GM23338 (cell line): ENCODE data around the gene NUDT16. TPM values are rescaled to one million over a fixed set of nuclear protein-coding genes. Genes with fewer than 3 reads are reported as not detected.

ENCODE experiments used
- ATAC-seq: fragments of 200-7000 bp; cut with Tn5 transposase; 3 replicates; pipeline ENCODE4 v1.9.1; 2020
- DNase-seq: peaks from one replicate; pipeline ENCODE4 v3.0.0-alpha.2; 2015; ENCODE audit warnings: low spot score
- H2AFZ ChIP-seq: fragments of 200-600 bp; sonication (generic); 2 replicates; pipeline ENCODE4 v1.8.0; 2016; ENCODE audit warnings: antibody characterized with exemption, mild to moderate bottlenecking, moderate library complexity
- H3F3A ChIP-seq: fragments of 200-600 bp; sonication (generic); replicated peaks from 2 replicates; pipeline ENCODE4 v1.8.0; 2017; ENCODE audit warnings: antibody characterized with exemption, mixed run types, low read depth
- H3K27ac ChIP-seq: fragments of 200-600 bp; sonication (generic); 2 replicates; pipeline ENCODE4 v1.6.1; 2016; ENCODE audit warnings: low read depth
- H3K27me3 ChIP-seq: fragments of 200-600 bp; sonication (generic); 2 replicates; pipeline ENCODE4 v1.8.0; 2016; ENCODE audit warnings: mild to moderate bottlenecking, mixed run types, moderate library complexity; ENCODE audit not compliant: insufficient read depth
- H3K36me3 ChIP-seq: fragments of 200-600 bp; sonication (generic); 2 replicates; pipeline ENCODE4 v1.8.0; 2016; ENCODE audit warnings: mild to moderate bottlenecking; ENCODE audit not compliant: insufficient read depth
- H3K4me1 ChIP-seq: fragments of 200-600 bp; sonication (generic); 2 replicates; pipeline ENCODE4 v1.8.0; 2016; ENCODE audit warnings: mild to moderate bottlenecking, moderate library complexity; ENCODE audit not compliant: insufficient read depth
- H3K4me2 ChIP-seq: fragments of 200-600 bp; sonication (generic); 2 replicates; pipeline ENCODE4 v1.7.1; 2017; ENCODE audit warnings: mixed run types
- H3K4me3 ChIP-seq: fragments of 200-600 bp; sonication (generic); 2 replicates; pipeline ENCODE4 v1.6.1; 2016; ENCODE audit warnings: mixed run types
- H3K79me2 ChIP-seq: fragments of 200-600 bp; sonication (generic); replicated peaks from 2 replicates; pipeline ENCODE4 v1.8.0; 2017; ENCODE audit warnings: mild to moderate bottlenecking; ENCODE audit not compliant: insufficient read depth
- H3K9me2 ChIP-seq: fragments of 200-600 bp; sonication (generic); 2 replicates; pipeline ENCODE4 v1.8.0; 2017; ENCODE audit not compliant: insufficient read depth
- H4K20me1 ChIP-seq: fragments of 200-600 bp; sonication (generic); replicated peaks from 2 replicates; pipeline ENCODE4 v1.8.0; 2017; ENCODE audit warnings: mild to moderate bottlenecking; ENCODE audit not compliant: insufficient read depth
- H3K27ac Mint-ChIP-seq: 2 replicates; pipeline ENCODE4 v1.8.0; 2020; ENCODE audit warnings: inconsistent platforms, mild to moderate bottlenecking, moderate library complexity, mixed read lengths
- H3K27me3 Mint-ChIP-seq: 3 replicates; pipeline ENCODE4 v1.8.0; 2022; ENCODE audit warnings: low read depth, mild to moderate bottlenecking, moderate library complexity, mixed read lengths, inconsistent platforms; ENCODE audit not compliant: insufficient read depth, poor library complexity
- H3K36me3 Mint-ChIP-seq: 3 replicates; pipeline ENCODE4 v1.8.0; 2021; ENCODE audit warnings: low read depth, mild to moderate bottlenecking, inconsistent platforms, moderate library complexity, mixed read lengths
- H3K4me1 Mint-ChIP-seq: 3 replicates; pipeline ENCODE4 v1.8.0; 2020; ENCODE audit warnings: mild to moderate bottlenecking, inconsistent platforms, mixed read lengths
- H3K4me3 Mint-ChIP-seq: 3 replicates; pipeline ENCODE4 v1.8.0; 2021; ENCODE audit warnings: moderate library complexity, mild to moderate bottlenecking, inconsistent platforms, mixed read lengths
- H3K9me3 Mint-ChIP-seq: 3 replicates; pipeline ENCODE4 v1.8.0; 2020; ENCODE audit warnings: moderate library complexity, mild to moderate bottlenecking, inconsistent platforms, mixed read lengths
- CREB1 ChIP-seq: fragments of 250-450 bp; sonication (Bioruptor Pico); IDR thresholded peaks from 2 replicates; pipeline ENCODE4 v1.5.0; 2020; ENCODE audit warnings: low read depth, mild to moderate bottlenecking, moderate library complexity
- CTCF ChIP-seq, 2 experiments: fragments of 200-600 bp in 1 of 2; sonication (generic) in 1 of 2; conservative IDR thresholded peaks; 2 replicates each; pipeline versions ENCODE4 v1.5.1 to v1.6.1; 2016 to 2017; ENCODE audit warnings: antibody characterized with exemption in 2 of 2, low read depth in 2 of 2, mild to moderate bottlenecking in 2 of 2, moderate library complexity in 1 of 2
- ETS1 ChIP-seq: IDR thresholded peaks from 2 replicates; pipeline ENCODE4 v1.6.1; 2016; ENCODE audit warnings: antibody characterized with exemption
- EZH2 ChIP-seq: fragments of 200-600 bp; sonication (generic); IDR thresholded peaks from one replicate; pipeline ENCODE4 v1.8.0; 2017; ENCODE audit warnings: antibody characterized with exemption, mild to moderate bottlenecking, low read depth; ENCODE audit not compliant: unreplicated experiment
- EZH2phosphoT487 ChIP-seq: fragments of 200-600 bp; sonication (generic); IDR thresholded peaks from one replicate; pipeline ENCODE4 v1.8.1; 2018; ENCODE audit warnings: antibody characterized with exemption; ENCODE audit not compliant: unreplicated experiment
- JUNB ChIP-seq: IDR thresholded peaks from one replicate; pipeline ENCODE4 v1.6.1; 2016; ENCODE audit warnings: antibody characterized with exemption; ENCODE audit not compliant: unreplicated experiment
- NANOG ChIP-seq: IDR thresholded peaks from 2 replicates; pipeline ENCODE4 v1.6.1; 2016; ENCODE audit warnings: antibody characterized with exemption, borderline replicate concordance
- POLR2AphosphoS5 ChIP-seq: IDR thresholded peaks from 2 replicates; pipeline ENCODE4 v1.6.1; 2016; ENCODE audit warnings: antibody characterized with exemption, low read depth
- REST ChIP-seq: IDR thresholded peaks from one replicate; pipeline ENCODE4 v1.6.1; 2018; ENCODE audit warnings: antibody characterized with exemption; ENCODE audit not compliant: unreplicated experiment
- STAT1 ChIP-seq: IDR thresholded peaks from one replicate; pipeline ENCODE4 v1.6.1; 2016; ENCODE audit warnings: antibody characterized with exemption; ENCODE audit not compliant: unreplicated experiment
- ZNF114 ChIP-seq: fragments of 250-450 bp; sonication (Bioruptor Pico); IDR thresholded peaks from 2 replicates; pipeline ENCODE4 v1.5.0; 2020; ENCODE audit warnings: mild to moderate bottlenecking, moderate library complexity
- ZNF331 ChIP-seq: fragments of 250-450 bp; sonication (Bioruptor Pico); IDR thresholded peaks from 2 replicates; pipeline ENCODE4 v1.5.0; 2020; ENCODE audit warnings: low read depth, mild to moderate bottlenecking, moderate library complexity
- ZNF462 ChIP-seq: fragments of 250-450 bp; sonication (Bioruptor Pico); IDR thresholded peaks from 2 replicates; pipeline ENCODE4 v1.5.0; 2020; ENCODE audit warnings: mild to moderate bottlenecking, moderate library complexity
- polyA plus RNA-seq: library from polyadenylated mRNA; unstranded; fragments of >200 nt; fragmentation: Nextera tagmentation; extraction: Ambion mirVana; gene quantifications from 2 replicates; pipeline ENCODE4 v1.2.1, GENCODE V29; 2016
- total RNA-seq: library from RNA; depleted of rRNA; stranded (reverse); fragments of >200 nt; shearing (Covaris generic); gene quantifications from 2 replicates; pipeline ENCODE4 v1.2.3, GENCODE V29; 2014

The NUDT16 gene
- total and polyA plus RNA-seq, 2 experiments from 2014 or later, result 10.0 to 15.4 TPM

- Histone ChIP-seq H3K27me3 (no peaks in the 10 kb centered on the region), H3K4me3 (no peak overlapping the region), H3K4me1 (peaks cover 19% of the 10 kb centered on the region), H4K20me1 (no peaks in the 10 kb centered on the region), H2AFZ (no peak overlapping the region), H3K4me2 (no peak overlapping the region), H3F3A (no peaks in the 10 kb centered on the region), H3K36me3 (no peaks in the 10 kb centered on the region), H3K79me2 (no peaks in the 10 kb centered on the region), H3K27ac (no peak overlapping the region), H3K9me2 (no peaks in the 10 kb centered on the region)
- H3K27me3 Mint-ChIP-seq, result no peaks in the 10 kb centered on the region
- peaks cover 31% of the 10 kb centered on the region for H3K4me1 Mint-ChIP-seq
- no peak overlapping the region; the same call in 1 of the 2 replicates for H3K27ac Mint-ChIP-seq
- ATAC-seq (no peak), DNase-seq (no peak)
- no peaks in the 10 kb centered on the region for H3K9me3 Mint-ChIP-seq
- no peak overlapping the region for H3K4me3 Mint-ChIP-seq
- TF ChIP-seq ETS1, result no peak
- TF ChIP-seq ZNF114, result no peak
- no peak for TF ChIP-seq NANOG
- TF ChIP-seq ZNF331 (CRISPR knock-in tag), result no peak
- TF ChIP-seq ZNF462 (CRISPR knock-in tag), result no peak
- no peak for TF ChIP-seq POLR2AphosphoS5
- TF ChIP-seq EZH2phosphoT487, result no peak
- TF ChIP-seq CTCF (conservative IDR thresholded peaks at IDR 0.05; ENCODE audit: low read depth in 2 of 2), result no peak
- TF ChIP-seq REST, result no peak
- no peak for TF ChIP-seq JUNB
- no peak for TF ChIP-seq CREB1 (CRISPR knock-in tag)
- TF ChIP-seq EZH2, result no peak
- TF ChIP-seq STAT1, result no peak
- H3K36me3 Mint-ChIP-seq, result no peaks in the 10 kb centered on the region
Observed at GRCh38 chr3:131353986-131354385, 27.6 kb upstream of the NUDT16 start.
